Endothelial cell of umbilical vein (primary cell): ENCODE results near the gene GOLIM4. TPM values are rescaled to one million over a fixed set of nuclear protein-coding genes. Genes with fewer than 3 reads are reported as not detected.

Source experiments
- BruUV-seq: library from RNA; stranded (reverse); fragments of 400-500 nt; replicated peaks from 2 replicates; lab custom pipeline; 2021; lab: Mats Ljungman, UMichigan
- CTCF ChIA-PET: fragments of 300-600, 350-600 bp; sonication (Branson Sonifier 250); formaldehyde crosslinking; loops from one replicate; lab custom pipeline; 2021; ENCODE audit warnings: antibody characterized with exemption, inconsistent platforms; lab: Charles Lee
- POLR2A ChIA-PET: fragments of 300-600, 350-600 bp; sonication (Branson Sonifier 250); formaldehyde crosslinking; loops from one replicate; lab custom pipeline; 2021; ENCODE audit warnings: antibody characterized with exemption, inconsistent platforms; lab: Charles Lee
- DNase-seq: peaks from one replicate; pipeline ENCODE4 v3.0.0-alpha.2; 2011; ENCODE audit warnings: low read depth, low spot score
- FAIRE-seq: peaks from 2 replicates; lab custom pipeline; 2011; peaks lifted over from hg19 to GRCh38; lab: Jason Lieb, UNC
- H2AFZ ChIP-seq: 2 replicates; pipeline ENCODE4 v1.6.0; 2012; ENCODE audit warnings: low read depth, low read length, control low read depth, inconsistent platforms
- H3K27ac ChIP-seq: 2 replicates; pipeline ENCODE4 v1.5.1; 2011; ENCODE audit warnings: low read depth, mild to moderate bottlenecking, control low read depth, low read length, moderate library complexity; ENCODE audit not compliant: insufficient read depth
- H3K27me3 ChIP-seq, 2 experiments: 2 replicates each; pipeline versions ENCODE4 v1.6.0 to v1.6.1; 2011; ENCODE audit warnings: low read length in 2 of 2, mixed read lengths in 1 of 2; ENCODE audit not compliant: control insufficient read depth in 2 of 2, insufficient read depth in 2 of 2
- H3K36me3 ChIP-seq, 2 experiments: 2 replicates in 1 of 2; 3 replicates in 1 of 2; pipeline ENCODE4 v1.5.1; 2011; ENCODE audit warnings: low read length in 2 of 2, mild to moderate bottlenecking in 1 of 2, moderate library complexity in 1 of 2; ENCODE audit not compliant: control insufficient read depth in 2 of 2, insufficient read depth in 2 of 2; ENCODE audit errors: extremely low read depth in 1 of 2
- H3K4me1 ChIP-seq: 3 replicates; pipeline ENCODE4 v1.5.1; 2011; ENCODE audit warnings: mild to moderate bottlenecking, low read length; ENCODE audit not compliant: control insufficient read depth, insufficient read depth; ENCODE audit errors: extremely low read depth
- H3K4me2 ChIP-seq: 2 replicates; pipeline ENCODE4 v1.6.1; 2011; ENCODE audit warnings: low read length, control low read depth, mixed read lengths; ENCODE audit not compliant: insufficient read depth
- H3K4me3 ChIP-seq, 3 experiments: fragments of 200-600 bp in 1 of 3; sonication (generic), shearing (Covaris generic) in 1 of 3; replicated peaks in 1 of 3; 2 replicates each; pipeline ENCODE4 v1.5.1; 2011 to 2016; ENCODE audit warnings: control low read depth in 3 of 3, low read length in 3 of 3, mild to moderate bottlenecking in 2 of 3, inconsistent platforms in 1 of 3, low read depth in 1 of 3, moderate library complexity in 1 of 3; ENCODE audit not compliant: insufficient read depth in 1 of 3
- H3K79me2 ChIP-seq: 2 replicates; pipeline ENCODE4 v1.6.0; 2012; ENCODE audit warnings: low read length, inconsistent platforms; ENCODE audit not compliant: control insufficient read depth, insufficient read depth
- H3K9ac ChIP-seq: replicated peaks from 2 replicates; pipeline ENCODE3; 2011; ENCODE audit warnings: low read length, control low read depth; ENCODE audit not compliant: insufficient read depth; ENCODE audit errors: extremely low read depth
- H3K9me1 ChIP-seq: replicated peaks from 3 replicates; pipeline ENCODE4 v1.6.0; 2011; ENCODE audit warnings: mild to moderate bottlenecking, low read length; ENCODE audit not compliant: control insufficient read depth, insufficient read depth; ENCODE audit errors: extremely low read depth
- H3K9me3 ChIP-seq: replicated peaks from 2 replicates; pipeline ENCODE4 v1.5.1; 2012; ENCODE audit warnings: low read length, inconsistent platforms; ENCODE audit not compliant: control insufficient read depth, insufficient read depth
- H4K20me1 ChIP-seq: replicated peaks from 2 replicates; pipeline ENCODE3; 2011; ENCODE audit warnings: mild to moderate bottlenecking, low read length; ENCODE audit not compliant: control insufficient read depth, insufficient read depth; ENCODE audit errors: extremely low read depth
- EZH2 ChIP-seq: IDR thresholded peaks from 2 replicates; pipeline ENCODE4 v1.6.1; 2012; ENCODE audit warnings: borderline replicate concordance, low read depth, mild to moderate bottlenecking, moderate library complexity, low read length, inconsistent platforms; ENCODE audit not compliant: severe bottlenecking
- FOS ChIP-seq: IDR thresholded peaks from 2 replicates; pipeline ENCODE4 v1.6.1; 2011; ENCODE audit warnings: mild to moderate bottlenecking, low read length, moderate library complexity, borderline replicate concordance; ENCODE audit not compliant: insufficient read depth
- GATA2 ChIP-seq: IDR thresholded peaks from 2 replicates; pipeline ENCODE4 v1.7.0; 2011; ENCODE audit warnings: low read depth, mild to moderate bottlenecking, moderate library complexity, mixed read lengths, low read length; ENCODE audit not compliant: insufficient read length, insufficient read depth
- JUN ChIP-seq: IDR thresholded peaks from 2 replicates; pipeline ENCODE4 v1.6.1; 2011; ENCODE audit warnings: borderline replicate concordance, low read depth; ENCODE audit not compliant: insufficient read length, insufficient read depth
- MYC ChIP-seq: IDR thresholded peaks from one replicate; pipeline ENCODE4 v1.6.1; 2011; ENCODE audit warnings: mild to moderate bottlenecking, low read depth, low read length
- POLR2A ChIP-seq: IDR thresholded peaks from 2 replicates; pipeline ENCODE4 v1.6.1; 2012; ENCODE audit warnings: low read depth, mild to moderate bottlenecking, control low read depth, low read length
- POLR2AphosphoS5 ChIP-seq: IDR thresholded peaks from 2 replicates; pipeline ENCODE4 v1.6.1; 2012; ENCODE audit warnings: low read depth, mild to moderate bottlenecking, control low read depth, low read length, moderate library complexity; ENCODE audit not compliant: insufficient read depth
- dilution Hi-C: fragments of 300-500 bp; cut with MboI; formaldehyde crosslinking; loops from one replicate; pipeline ENCODE4 v1.15.0; 2019; ENCODE audit warnings: low sequenced_read_pairs; ENCODE audit not compliant: extremely low pct_ligation_motif_present
- intact Hi-C: fragments of 100-400 bp; cut with micrococcal nuclease; formaldehyde crosslinking; loops from one replicate; pipeline ENCODE4 v1.10.0; 2022
- polyA plus RNA-seq, 4 experiments: library from polyadenylated mRNA; depleted of rRNA in 3 of 4; stranded (reverse) in 3 of 4; unstranded in 1 of 4; fragments of >200 nt; gene quantifications; 2 replicates each; pipeline versions ENCODE4 v1.2.1 to v1.2.3, GENCODE V29; 2011 to 2012; ENCODE audit warnings: missing spikeins in 1 of 4
- total RNA-seq: library from RNA; stranded (reverse); gene quantifications from 2 replicates; pipeline ENCODE4 v1.2.3, GENCODE V29; 2021
- TF ChIP-seq, protein P1 (sequence below), 2 donors: IDR thresholded peaks; 1 replicate in 1 of 2; 2 replicates in 1 of 2; pipeline ENCODE4 v1.5.1; 2011; ENCODE audit warnings: low read length in 2 of 2, mild to moderate bottlenecking in 2 of 2, moderate library complexity in 2 of 2, control low read depth in 1 of 2, inconsistent platforms in 1 of 2, low read depth in 1 of 2; ENCODE audit not compliant: insufficient read depth in 1 of 2; ENCODE audit errors: extremely low read depth in 1 of 2
- TF ChIP-seq, protein P2 (sequence below): IDR thresholded peaks from 2 replicates; pipeline ENCODE4 v1.6.1; 2011; ENCODE audit not compliant: insufficient read depth, insufficient read length

The GOLIM4 gene
- total and polyA plus RNA-seq, 2 donors (not counting 3 experiments of a cell fraction or from before 2014, with no cell fraction given) = 11.7 to 40.8 TPM

DNA sequence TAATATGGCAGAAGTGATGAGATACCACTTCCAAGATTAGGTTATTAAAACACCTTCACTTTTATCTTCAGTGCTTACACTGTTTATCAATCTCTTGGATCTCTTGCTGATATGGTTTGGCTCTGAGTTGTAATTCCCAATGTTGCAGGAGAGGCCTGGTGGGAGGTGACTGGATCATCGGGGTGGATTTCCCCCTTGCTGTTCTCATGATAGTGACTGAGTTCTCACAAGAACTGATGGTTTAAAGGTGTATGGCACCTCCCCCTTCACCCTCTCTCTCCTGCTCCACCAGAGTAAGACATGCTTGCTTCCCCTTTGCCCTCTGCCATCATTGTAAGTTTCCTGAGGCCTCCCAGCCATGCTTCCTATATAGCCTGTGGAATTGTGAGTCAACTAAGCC, 11.8 kb downstream of the GOLIM4 start:
- Histone ChIP-seq H3K4me2 (no peak overlapping the region), H3K9ac (no peak overlapping the region), H3K9me3 (no peaks in the 10 kb centered on the region), H3K9me1 (peaks cover 2% of the 10 kb centered on the region), H4K20me1 (peaks cover 7% of the 10 kb centered on the region), H3K4me3 (no peak overlapping the region), H3K27me3 (no peaks in the 10 kb centered on the region), H3K27ac (no peak overlapping the region), H3K4me1 (peaks cover 16% of the 10 kb centered on the region), H2AFZ (no peak overlapping the region), H3K36me3 (no peaks in the 10 kb centered on the region), H3K79me2 (peaks cover 61% of the 10 kb centered on the region)
- DNase-seq (no peak), FAIRE-seq (no peak)
- ChIA-PET POLR2A (no interaction called here), CTCF (no interaction called here)
- no TSS peak for BruUV-seq
- no peak for TF ChIP-seq FOS
- TF ChIP-seq EZH2 = no peak
- no peak for TF ChIP-seq GATA2
- TF ChIP-seq MYC = no peak
- no peak for TF ChIP-seq POLR2AphosphoS5
- TF ChIP-seq POLR2A = no peak
- TF ChIP-seq, protein P1, sequence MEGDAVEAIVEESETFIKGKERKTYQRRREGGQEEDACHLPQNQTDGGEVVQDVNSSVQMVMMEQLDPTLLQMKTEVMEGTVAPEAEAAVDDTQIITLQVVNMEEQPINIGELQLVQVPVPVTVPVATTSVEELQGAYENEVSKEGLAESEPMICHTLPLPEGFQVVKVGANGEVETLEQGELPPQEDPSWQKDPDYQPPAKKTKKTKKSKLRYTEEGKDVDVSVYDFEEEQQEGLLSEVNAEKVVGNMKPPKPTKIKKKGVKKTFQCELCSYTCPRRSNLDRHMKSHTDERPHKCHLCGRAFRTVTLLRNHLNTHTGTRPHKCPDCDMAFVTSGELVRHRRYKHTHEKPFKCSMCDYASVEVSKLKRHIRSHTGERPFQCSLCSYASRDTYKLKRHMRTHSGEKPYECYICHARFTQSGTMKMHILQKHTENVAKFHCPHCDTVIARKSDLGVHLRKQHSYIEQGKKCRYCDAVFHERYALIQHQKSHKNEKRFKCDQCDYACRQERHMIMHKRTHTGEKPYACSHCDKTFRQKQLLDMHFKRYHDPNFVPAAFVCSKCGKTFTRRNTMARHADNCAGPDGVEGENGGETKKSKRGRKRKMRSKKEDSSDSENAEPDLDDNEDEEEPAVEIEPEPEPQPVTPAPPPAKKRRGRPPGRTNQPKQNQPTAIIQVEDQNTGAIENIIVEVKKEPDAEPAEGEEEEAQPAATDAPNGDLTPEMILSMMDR (IDR thresholded peaks at IDR 0.05; ENCODE audit: extremely low read depth in 1 of 2, insufficient read depth in 1 of 2, low read depth in 1 of 2, low read length in 2 of 2) = no peak
- TF ChIP-seq JUN = no peak
- TF ChIP-seq, protein P2, sequence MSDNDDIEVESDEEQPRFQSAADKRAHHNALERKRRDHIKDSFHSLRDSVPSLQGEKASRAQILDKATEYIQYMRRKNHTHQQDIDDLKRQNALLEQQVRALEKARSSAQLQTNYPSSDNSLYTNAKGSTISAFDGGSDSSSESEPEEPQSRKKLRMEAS = no peak
- dilution Hi-C loops (no loop called here), intact Hi-C loops (no loop called here)
